ENCODE data around the gene LAPTM4A. TPM values are rescaled to one million over a fixed set of nuclear protein-coding genes. Genes with fewer than 3 reads are reported as not detected.

LAPTM4A gene
- total and polyA plus RNA-seq, 2 of the 4 experiments (the other 2 are of a cell fraction): 97.7 to 401 TPM

GRCh38 chr2:20008703-20009102 is 42.7 kb downstream of the LAPTM4A start:
- no peak overlapping the region for H3K56ac ChIP-seq (ENCODE audit: extremely low read depth, insufficient read depth, low read length)
- H3K36me3 ChIP-seq (ENCODE audit: control insufficient read depth, insufficient read depth, low read length): no peaks in the 10 kb centered on the region; the same call in 1 of the 2 replicates
- H3K18ac ChIP-seq (ENCODE audit: low read depth, low read length): no peak overlapping the region
- dilution Hi-C loops (cut with HindIII; ENCODE audit: low sequenced_read_pairs, unreplicated experiment) (no loop called here), in situ Hi-C loops (cut with MboI; ENCODE audit: low sequenced_read_pairs) (no loop called here), intact Hi-C loops (cut with micrococcal nuclease) (no loop called here)
- H4K20me1 ChIP-seq (ENCODE audit: insufficient read depth, low read length): no peaks in the 10 kb centered on the region
- no peak overlapping the region for H3K23ac ChIP-seq (ENCODE audit: low read depth, low read length)
- no peak overlapping the region for H3K4me2 ChIP-seq (ENCODE audit: low read depth, low read length)
- H3K9ac ChIP-seq (ENCODE audit: low read depth, low read length): no peak overlapping the region
- BruUV-seq (replicated peaks): no TSS peak
- ChIA-PET POLR2A (ENCODE audit: unreplicated experiment) (no interaction called here), CTCF (interaction anchor here (0.5 to 0.6 kb wide), 2 partner anchors 39 to 45 kb away, joined by 3 read pairs; no protein-coding TSS in a partner anchor)
- H2BK20ac ChIP-seq (ENCODE audit: low read depth, low read length): no peak overlapping the region
- no CpG with 5 or more reads among the region's 5 CpGs for WGBS, 2 experiments (ENCODE audit: extremely low coverage in 2 of 2, insufficient read length in 1 of 2)
- H3K79me1 ChIP-seq (ENCODE audit: low read depth in 1 of 2, low read length in 2 of 2): no peaks in the 10 kb centered on the region
- no peak overlapping the region for H3K4ac ChIP-seq (ENCODE audit: low read depth, low read length)
- no peak overlapping the region for H3K4me3 ChIP-seq (ENCODE audit: insufficient read depth, low read depth, low read length)
- H3K27me3 ChIP-seq (ENCODE audit: control insufficient read depth, insufficient read depth, low read length): peaks cover 14% of the 10 kb centered on the region
- no peak overlapping the region for H2BK120ac ChIP-seq (ENCODE audit: low read depth, low read length)
- H3K14ac ChIP-seq (replicated peaks; ENCODE audit: low read depth, low read length): no peak overlapping the region
- no peak overlapping the region for H4K8ac ChIP-seq (ENCODE audit: low read depth in 2 of 2, low read length in 2 of 2)
- no peak overlapping the region for H4K91ac ChIP-seq (ENCODE audit: insufficient read depth, low read depth, low read length)
- H3K4me1 ChIP-seq (ENCODE audit: control insufficient read depth, insufficient read depth, low read length): peaks cover 3% of the 10 kb centered on the region
- ATAC-seq (ENCODE audit: low read depth): no peak
- no peak overlapping the region for H2BK15ac ChIP-seq (ENCODE audit: low read depth, low read length)
- H2BK5ac ChIP-seq (ENCODE audit: low read depth, low read length, poor library complexity, severe bottlenecking): no peak overlapping the region
- no peak overlapping the region for H3K27ac ChIP-seq (ENCODE audit: insufficient read depth, low read length)
- H2AK5ac ChIP-seq (ENCODE audit: low read depth, low read length): no peak overlapping the region
- H4K5ac ChIP-seq (ENCODE audit: low read depth, low read length): no peak overlapping the region
- DNase-seq: no peak
- H3K9me1 ChIP-seq (ENCODE audit: insufficient read depth, low read length): no peaks in the 10 kb centered on the region; the same call in 1 of the 2 replicates
- no peaks in the 10 kb centered on the region for H3K9me3 ChIP-seq (ENCODE audit: control insufficient read depth, insufficient read depth, low read length)
- no peak overlapping the region for H2AFZ ChIP-seq (replicated peaks; ENCODE audit: low read length, poor library complexity)
- no peak for TF ChIP-seq CEBPB (IDR thresholded peaks at IDR 0.05; ENCODE audit: low read depth, low read length)
- TF ChIP-seq RFX5 (IDR thresholded peaks at IDR 0.05; ENCODE audit: low read depth, low read length): no peak
- no peak for TF ChIP-seq CHD1 (IDR thresholded peaks at IDR 0.05; ENCODE audit: low read depth, low read length)
- no peak for TF ChIP-seq SMC3 (IDR thresholded peaks at IDR 0.05; ENCODE audit: low read depth, low read length)
- no peak for TF ChIP-seq MXI1 (IDR thresholded peaks at IDR 0.05; ENCODE audit: borderline replicate concordance, low read depth, low read length)
- TF ChIP-seq RCOR1 (IDR thresholded peaks at IDR 0.05; ENCODE audit: insufficient replicate concordance, low read length): no peak
- TF ChIP-seq CTCF (conservative IDR thresholded peaks at IDR 0.05; ENCODE audit: low read depth, low read length): no peak
- TF ChIP-seq USF2 (IDR thresholded peaks at IDR 0.05; ENCODE audit: low read depth, low read length): no peak
- no peak for TF ChIP-seq NFE2L2 (IDR thresholded peaks at IDR 0.05; ENCODE audit: low read depth, low read length)
- no peak for TF ChIP-seq BHLHE40 (IDR thresholded peaks at IDR 0.05; ENCODE audit: low read depth, low read length)
- TF ChIP-seq POLR2A (IDR thresholded peaks at IDR 0.05; ENCODE audit: low read depth, low read length): no peak
- no peak for TF ChIP-seq MAFK (IDR thresholded peaks at IDR 0.05; ENCODE audit: low read depth, low read length)
- no peak for TF ChIP-seq FOS (IDR thresholded peaks at IDR 0.05; ENCODE audit: low read depth, low read length)
- no peak for TF ChIP-seq ELK1 (IDR thresholded peaks at IDR 0.05; ENCODE audit: borderline replicate concordance, low read depth, low read length)
- H2AK9ac ChIP-seq (replicated peaks; ENCODE audit: low read depth, low read length, poor library complexity): no peak overlapping the region
